Measurements from ENCODE around the gene ACOT7. TPM values are rescaled to one million over a fixed set of nuclear protein-coding genes. Genes with fewer than 3 reads are reported as not detected.
A peak's percentile ranks its signal among the peaks of the same experiment; 100 is the strongest.

The ACOT7 gene
- total and polyA plus RNA-seq, 2 of the 13 experiments (the other 11 are each of a cell fraction or from before 2014, with no cell fraction given): 33.0 to 55.8 TPM

DNA sequence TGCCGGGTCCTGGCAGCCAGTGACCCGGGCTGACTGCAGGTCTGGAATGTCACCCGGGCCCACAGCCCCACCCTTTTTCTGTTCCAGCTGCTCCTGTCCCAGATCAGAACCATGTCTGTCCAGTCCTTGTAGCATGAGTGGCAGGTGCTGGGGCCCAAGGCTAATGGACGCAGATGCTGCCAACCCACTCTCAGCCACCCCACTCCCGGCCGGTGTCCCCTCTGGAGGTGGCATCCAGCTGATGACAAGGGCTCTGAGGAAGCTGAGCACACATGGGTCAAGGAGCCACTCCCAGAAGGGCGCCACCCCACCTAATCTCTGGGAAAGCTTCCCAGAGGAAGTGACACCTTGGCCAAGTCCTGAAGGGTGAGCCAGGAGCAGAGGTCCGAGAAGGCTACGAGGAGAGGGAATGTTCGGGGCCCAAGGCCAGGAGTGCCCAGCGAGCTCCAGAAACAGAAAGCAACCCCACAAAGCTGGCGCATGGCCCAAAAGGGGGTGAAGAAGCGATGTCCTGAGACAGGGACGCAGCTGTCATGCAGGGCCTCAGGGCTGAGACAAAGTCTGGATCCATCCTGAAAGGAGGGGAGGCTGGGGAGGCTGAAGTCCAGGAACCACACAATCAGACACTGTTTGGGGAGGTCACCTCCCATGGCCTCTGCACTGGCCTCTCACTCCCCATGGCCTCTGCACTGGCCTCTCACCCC is 39.5 kb downstream of the ACOT7 start (continued):
- TF ChIP-seq, protein P1, sequence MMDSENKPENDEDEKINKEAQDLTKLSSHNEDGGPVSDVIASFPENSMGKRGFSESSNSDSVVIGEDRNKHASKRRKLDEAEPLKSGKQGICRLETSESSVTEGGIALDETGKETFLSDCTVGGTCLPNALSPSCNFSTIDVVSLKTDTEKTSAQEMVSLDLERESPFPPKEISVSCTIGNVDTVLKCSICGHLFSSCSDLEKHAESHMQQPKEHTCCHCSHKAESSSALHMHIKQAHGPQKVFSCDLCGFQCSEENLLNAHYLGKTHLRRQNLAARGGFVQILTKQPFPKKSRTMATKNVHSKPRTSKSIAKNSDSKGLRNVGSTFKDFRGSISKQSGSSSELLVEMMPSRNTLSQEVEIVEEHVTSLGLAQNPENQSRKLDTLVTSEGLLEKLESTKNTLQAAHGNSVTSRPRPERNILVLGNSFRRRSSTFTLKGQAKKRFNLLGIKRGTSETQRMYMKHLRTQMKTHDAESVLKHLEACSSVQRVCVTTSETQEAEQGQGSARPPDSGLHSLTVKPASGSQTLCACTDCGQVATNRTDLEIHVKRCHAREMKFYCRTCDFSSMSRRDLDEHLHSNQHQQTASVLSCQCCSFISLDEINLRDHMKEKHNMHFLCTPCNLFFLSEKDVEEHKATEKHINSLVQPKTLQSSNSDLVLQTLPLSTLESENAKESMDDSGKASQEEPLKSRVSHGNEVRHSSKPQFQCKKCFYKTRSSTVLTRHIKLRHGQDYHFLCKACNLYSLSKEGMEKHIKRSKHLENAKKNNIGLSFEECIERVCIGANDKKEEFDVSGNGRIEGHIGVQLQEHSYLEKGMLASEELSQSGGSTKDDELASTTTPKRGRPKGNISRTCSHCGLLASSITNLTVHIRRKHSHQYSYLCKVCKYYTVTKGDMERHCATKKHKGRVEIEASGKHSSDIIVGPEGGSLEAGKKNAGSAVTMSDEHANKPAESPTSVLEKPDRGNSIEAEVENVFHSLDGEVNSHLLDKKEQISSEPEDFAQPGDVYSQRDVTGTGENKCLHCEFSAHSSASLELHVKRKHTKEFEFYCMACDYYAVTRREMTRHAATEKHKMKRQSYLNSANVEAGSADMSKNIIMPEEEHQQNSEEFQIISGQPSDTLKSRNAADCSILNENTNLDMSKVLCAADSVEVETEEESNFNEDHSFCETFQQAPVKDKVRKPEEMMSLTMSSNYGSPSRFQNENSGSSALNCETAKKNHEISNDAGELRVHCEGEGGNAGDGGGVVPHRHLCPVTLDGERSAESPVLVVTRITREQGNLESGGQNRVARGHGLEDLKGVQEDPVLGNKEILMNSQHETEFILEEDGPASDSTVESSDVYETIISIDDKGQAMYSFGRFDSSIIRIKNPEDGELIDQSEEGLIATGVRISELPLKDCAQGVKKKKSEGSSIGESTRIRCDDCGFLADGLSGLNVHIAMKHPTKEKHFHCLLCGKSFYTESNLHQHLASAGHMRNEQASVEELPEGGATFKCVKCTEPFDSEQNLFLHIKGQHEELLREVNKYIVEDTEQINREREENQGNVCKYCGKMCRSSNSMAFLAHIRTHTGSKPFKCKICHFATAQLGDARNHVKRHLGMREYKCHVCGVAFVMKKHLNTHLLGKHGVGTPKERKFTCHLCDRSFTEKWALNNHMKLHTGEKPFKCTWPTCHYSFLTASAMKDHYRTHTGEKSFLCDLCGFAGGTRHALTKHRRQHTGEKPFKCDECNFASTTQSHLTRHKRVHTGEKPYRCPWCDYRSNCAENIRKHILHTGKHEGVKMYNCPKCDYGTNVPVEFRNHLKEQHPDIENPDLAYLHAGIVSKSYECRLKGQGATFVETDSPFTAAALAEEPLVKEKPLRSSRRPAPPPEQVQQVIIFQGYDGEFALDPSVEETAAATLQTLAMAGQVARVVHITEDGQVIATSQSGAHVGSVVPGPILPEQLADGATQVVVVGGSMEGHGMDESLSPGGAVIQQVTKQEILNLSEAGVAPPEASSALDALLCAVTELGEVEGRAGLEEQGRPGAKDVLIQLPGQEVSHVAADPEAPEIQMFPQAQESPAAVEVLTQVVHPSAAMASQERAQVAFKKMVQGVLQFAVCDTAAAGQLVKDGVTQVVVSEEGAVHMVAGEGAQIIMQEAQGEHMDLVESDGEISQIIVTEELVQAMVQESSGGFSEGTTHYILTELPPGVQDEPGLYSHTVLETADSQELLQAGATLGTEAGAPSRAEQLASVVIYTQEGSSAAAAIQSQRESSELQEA (CRISPR knock-in tag; IDR thresholded peaks at IDR 0.05; ENCODE audit: not compliant biosample characterization): no peak
- peak; percentile 87; the same call in 1 of the 2 replicates for TF ChIP-seq ZMYM3 (CRISPR knock-in tag; IDR thresholded peaks at IDR 0.05)
- TF ChIP-seq, protein P2, sequence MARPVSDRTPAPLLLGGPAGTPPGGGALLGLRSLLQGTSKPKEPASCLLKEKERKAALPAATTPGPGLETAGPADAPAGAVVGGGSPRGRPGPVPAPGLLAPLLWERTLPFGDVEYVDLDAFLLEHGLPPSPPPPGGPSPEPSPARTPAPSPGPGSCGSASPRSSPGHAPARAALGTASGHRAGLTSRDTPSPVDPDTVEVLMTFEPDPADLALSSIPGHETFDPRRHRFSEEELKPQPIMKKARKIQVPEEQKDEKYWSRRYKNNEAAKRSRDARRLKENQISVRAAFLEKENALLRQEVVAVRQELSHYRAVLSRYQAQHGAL (CRISPR knock-in tag; IDR thresholded peaks at IDR 0.05; ENCODE audit: not compliant biosample characterization): no peak
- TF ChIP-seq, protein P3, sequence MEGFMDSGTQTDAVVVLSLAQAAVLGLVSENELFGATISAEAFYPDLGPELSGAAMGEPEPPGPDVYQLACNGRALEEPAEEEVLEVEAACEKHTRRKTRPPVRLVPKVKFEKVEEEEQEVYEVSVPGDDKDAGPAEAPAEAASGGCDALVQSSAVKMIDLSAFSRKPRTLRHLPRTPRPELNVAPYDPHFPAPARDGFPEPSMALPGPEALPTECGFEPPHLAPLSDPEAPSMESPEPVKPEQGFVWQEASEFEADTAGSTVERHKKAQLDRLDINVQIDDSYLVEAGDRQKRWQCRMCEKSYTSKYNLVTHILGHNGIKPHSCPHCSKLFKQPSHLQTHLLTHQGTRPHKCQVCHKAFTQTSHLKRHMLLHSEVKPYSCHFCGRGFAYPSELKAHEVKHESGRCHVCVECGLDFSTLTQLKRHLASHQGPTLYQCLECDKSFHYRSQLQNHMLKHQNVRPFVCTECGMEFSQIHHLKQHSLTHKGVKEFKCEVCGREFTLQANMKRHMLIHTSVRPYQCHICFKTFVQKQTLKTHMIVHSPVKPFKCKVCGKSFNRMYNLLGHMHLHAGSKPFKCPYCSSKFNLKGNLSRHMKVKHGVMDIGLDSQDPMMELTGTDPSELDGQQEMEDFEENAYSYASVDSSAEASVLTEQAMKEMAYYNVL (CRISPR knock-in tag; IDR thresholded peaks at IDR 0.05; ENCODE audit: borderline replicate concordance): 0 out of 2 replicates have a peak, but pooled peaks have one; percentile 50
- TF ChIP-seq PRMT3 (CRISPR knock-in tag; IDR thresholded peaks at IDR 0.05; ENCODE audit: borderline replicate concordance, low read depth): no peak
- no peak for TF ChIP-seq SRSF4 (IDR thresholded peaks at IDR 0.05; ENCODE audit: low read depth, low read length, poor library complexity, severe bottlenecking)
- peak; percentile 75 for TF ChIP-seq POGZ (CRISPR knock-in tag; IDR thresholded peaks at IDR 0.05)
- no peak for TF ChIP-seq ATM (IDR thresholded peaks at IDR 0.05; ENCODE audit: borderline replicate concordance)
- TF ChIP-seq TCF7L2 (IDR thresholded peaks at IDR 0.05; ENCODE audit: low read depth, low read length): no peak
- TF ChIP-seq, protein P4, sequence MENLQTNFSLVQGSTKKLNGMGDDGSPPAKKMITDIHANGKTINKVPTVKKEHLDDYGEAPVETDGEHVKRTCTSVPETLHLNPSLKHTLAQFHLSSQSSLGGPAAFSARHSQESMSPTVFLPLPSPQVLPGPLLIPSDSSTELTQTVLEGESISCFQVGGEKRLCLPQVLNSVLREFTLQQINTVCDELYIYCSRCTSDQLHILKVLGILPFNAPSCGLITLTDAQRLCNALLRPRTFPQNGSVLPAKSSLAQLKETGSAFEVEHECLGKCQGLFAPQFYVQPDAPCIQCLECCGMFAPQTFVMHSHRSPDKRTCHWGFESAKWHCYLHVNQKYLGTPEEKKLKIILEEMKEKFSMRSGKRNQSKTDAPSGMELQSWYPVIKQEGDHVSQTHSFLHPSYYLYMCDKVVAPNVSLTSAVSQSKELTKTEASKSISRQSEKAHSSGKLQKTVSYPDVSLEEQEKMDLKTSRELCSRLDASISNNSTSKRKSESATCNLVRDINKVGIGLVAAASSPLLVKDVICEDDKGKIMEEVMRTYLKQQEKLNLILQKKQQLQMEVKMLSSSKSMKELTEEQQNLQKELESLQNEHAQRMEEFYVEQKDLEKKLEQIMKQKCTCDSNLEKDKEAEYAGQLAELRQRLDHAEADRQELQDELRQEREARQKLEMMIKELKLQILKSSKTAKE (CRISPR knock-in tag; IDR thresholded peaks at IDR 0.05; ENCODE audit: borderline replicate concordance): no peak
- TF ChIP-seq ZNF256 (CRISPR knock-in tag; conservative IDR thresholded peaks at IDR 0.05): no peak
- no peak for TF ChIP-seq ARID2 (CRISPR knock-in tag; IDR thresholded peaks at IDR 0.05; ENCODE audit: borderline replicate concordance)
- TF ChIP-seq ZNF766 (CRISPR knock-in tag; IDR thresholded peaks at IDR 0.05; ENCODE audit: borderline replicate concordance): no peak

All from HepG2 (cell line).